Measurements from ENCODE around the gene SYT1.

Gene SYT1

GRCh38 chr12:79358716-79359300 is 494.2 kb downstream of the SYT1 start:
- no peak for TF ChIP-seq CTCF (IDR thresholded peaks at IDR 0.05; ENCODE audit: insufficient read depth, low read depth, low read length, missing control alignments)
- no peak overlapping the region for H3K4me3 ChIP-seq (ENCODE audit: low read length)
- DNase-seq (ENCODE audit: low read depth) = no peak

- H3K4me3 ChIP-seq (ENCODE audit: low read length) = no peak overlapping the region
- no peak for DNase-seq (ENCODE audit: low read depth)
- no peak for TF ChIP-seq CTCF (IDR thresholded peaks at IDR 0.05; ENCODE audit: insufficient read depth, low read depth, low read length, missing control alignments)
These were observed 495.7 kb downstream of the SYT1 start for GRCh38 chr12:79360286-79360685.

GRCh38 chr12:79360936-79361335 is 496.4 kb downstream of the SYT1 start:
- TF ChIP-seq CTCF (IDR thresholded peaks at IDR 0.05; ENCODE audit: insufficient read depth, low read depth, low read length, missing control alignments) = no peak
- no peak for DNase-seq (ENCODE audit: low read depth)
- H3K4me3 ChIP-seq (ENCODE audit: low read length) = no peak overlapping the region

GRCh38 chr12:79364197-79364596 is 499.6 kb downstream of the SYT1 start:
- DNase-seq (ENCODE audit: low read depth) = no peak
- no peak for TF ChIP-seq CTCF (IDR thresholded peaks at IDR 0.05; ENCODE audit: insufficient read depth, low read depth, low read length, missing control alignments)
- no peak overlapping the region for H3K4me3 ChIP-seq (ENCODE audit: low read length)

- no peak for DNase-seq (ENCODE audit: low read depth)
- no peak for TF ChIP-seq CTCF (IDR thresholded peaks at IDR 0.05; ENCODE audit: insufficient read depth, low read depth, low read length, missing control alignments)
- no peak overlapping the region for H3K4me3 ChIP-seq (ENCODE audit: low read length)
These were observed 501.8 kb downstream of the SYT1 start for GRCh38 chr12:79366374-79366773.

- no peak for TF ChIP-seq CTCF (IDR thresholded peaks at IDR 0.05; ENCODE audit: insufficient read depth, low read depth, low read length, missing control alignments)
- H3K4me3 ChIP-seq (ENCODE audit: low read length) = no peak overlapping the region
- peak; percentile 86 for DNase-seq (ENCODE audit: low read depth)
These were observed 502.5 kb downstream of the SYT1 start for GRCh38 chr12:79367032-79367589.

- H3K4me3 ChIP-seq (ENCODE audit: low read length) = no peak overlapping the region
- no peak for DNase-seq (ENCODE audit: low read depth)
- no peak for TF ChIP-seq CTCF (IDR thresholded peaks at IDR 0.05; ENCODE audit: insufficient read depth, low read depth, low read length, missing control alignments)
These were observed 505.4 kb downstream of the SYT1 start for GRCh38 chr12:79370021-79370420.
